Measurements from ENCODE around the gene THAP5.

GRCh38 chr7:108605559-108606201 is 36.2 kb upstream of the THAP5 start:
- TF ChIP-seq EP300 (IDR thresholded peaks at IDR 0.05) (no peak), POLR2A (IDR thresholded peaks at IDR 0.05; ENCODE audit: low read depth) (no peak), POLR2AphosphoS5 (IDR thresholded peaks at IDR 0.05) (no peak), CTCF (IDR thresholded peaks at IDR 0.05) (no peak)
